Measurements from ENCODE around the gene TPRKB.

DNA sequence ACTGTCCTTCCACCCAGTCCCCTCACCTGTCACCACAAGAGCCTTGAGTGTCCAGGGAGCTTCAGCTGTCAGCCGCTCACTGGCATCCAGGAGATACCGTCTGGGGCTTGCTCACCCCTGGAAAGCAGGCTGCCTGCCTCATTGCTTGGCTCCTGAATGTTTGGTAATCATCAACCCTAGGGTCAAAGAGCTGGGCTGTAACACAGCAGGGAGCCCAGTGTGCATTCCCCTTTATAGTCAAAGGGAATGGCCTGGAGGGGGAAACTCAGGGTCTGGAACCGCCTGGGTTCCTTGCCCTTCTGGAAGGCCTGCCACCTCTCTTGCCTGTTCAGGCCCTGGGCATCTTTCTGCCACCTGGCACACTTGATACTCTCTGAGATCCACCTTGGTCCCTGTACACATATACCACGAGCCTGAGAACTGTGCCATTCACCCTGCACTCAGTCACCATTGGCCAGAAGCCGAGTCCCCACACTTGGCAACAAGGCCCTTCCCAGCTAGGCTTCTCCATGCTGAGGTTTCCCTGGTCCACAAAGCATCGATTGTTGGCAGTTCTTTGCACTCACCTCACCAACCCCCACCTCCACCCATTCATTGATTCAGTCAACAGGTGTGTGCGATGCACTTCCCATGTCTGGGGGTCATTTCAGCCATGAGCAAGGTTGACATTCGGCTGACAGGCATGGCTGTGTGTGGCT, 35.0 kb downstream of the TPRKB start:
- TF ChIP-seq, protein P1, sequence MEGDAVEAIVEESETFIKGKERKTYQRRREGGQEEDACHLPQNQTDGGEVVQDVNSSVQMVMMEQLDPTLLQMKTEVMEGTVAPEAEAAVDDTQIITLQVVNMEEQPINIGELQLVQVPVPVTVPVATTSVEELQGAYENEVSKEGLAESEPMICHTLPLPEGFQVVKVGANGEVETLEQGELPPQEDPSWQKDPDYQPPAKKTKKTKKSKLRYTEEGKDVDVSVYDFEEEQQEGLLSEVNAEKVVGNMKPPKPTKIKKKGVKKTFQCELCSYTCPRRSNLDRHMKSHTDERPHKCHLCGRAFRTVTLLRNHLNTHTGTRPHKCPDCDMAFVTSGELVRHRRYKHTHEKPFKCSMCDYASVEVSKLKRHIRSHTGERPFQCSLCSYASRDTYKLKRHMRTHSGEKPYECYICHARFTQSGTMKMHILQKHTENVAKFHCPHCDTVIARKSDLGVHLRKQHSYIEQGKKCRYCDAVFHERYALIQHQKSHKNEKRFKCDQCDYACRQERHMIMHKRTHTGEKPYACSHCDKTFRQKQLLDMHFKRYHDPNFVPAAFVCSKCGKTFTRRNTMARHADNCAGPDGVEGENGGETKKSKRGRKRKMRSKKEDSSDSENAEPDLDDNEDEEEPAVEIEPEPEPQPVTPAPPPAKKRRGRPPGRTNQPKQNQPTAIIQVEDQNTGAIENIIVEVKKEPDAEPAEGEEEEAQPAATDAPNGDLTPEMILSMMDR (IDR thresholded peaks at IDR 0.05), result no peak
- no peak for TF ChIP-seq POLR2A (IDR thresholded peaks at IDR 0.05)

Measured in testis (tissue), 2 donors.